Measurements from ENCODE around the gene GADD45G. TPM values are rescaled to one million over a fixed set of nuclear protein-coding genes. Genes with fewer than 3 reads are reported as not detected.

GADD45G gene
- total RNA-seq, 1 experiment from 2014 or later, result 7.7 TPM

DNA sequence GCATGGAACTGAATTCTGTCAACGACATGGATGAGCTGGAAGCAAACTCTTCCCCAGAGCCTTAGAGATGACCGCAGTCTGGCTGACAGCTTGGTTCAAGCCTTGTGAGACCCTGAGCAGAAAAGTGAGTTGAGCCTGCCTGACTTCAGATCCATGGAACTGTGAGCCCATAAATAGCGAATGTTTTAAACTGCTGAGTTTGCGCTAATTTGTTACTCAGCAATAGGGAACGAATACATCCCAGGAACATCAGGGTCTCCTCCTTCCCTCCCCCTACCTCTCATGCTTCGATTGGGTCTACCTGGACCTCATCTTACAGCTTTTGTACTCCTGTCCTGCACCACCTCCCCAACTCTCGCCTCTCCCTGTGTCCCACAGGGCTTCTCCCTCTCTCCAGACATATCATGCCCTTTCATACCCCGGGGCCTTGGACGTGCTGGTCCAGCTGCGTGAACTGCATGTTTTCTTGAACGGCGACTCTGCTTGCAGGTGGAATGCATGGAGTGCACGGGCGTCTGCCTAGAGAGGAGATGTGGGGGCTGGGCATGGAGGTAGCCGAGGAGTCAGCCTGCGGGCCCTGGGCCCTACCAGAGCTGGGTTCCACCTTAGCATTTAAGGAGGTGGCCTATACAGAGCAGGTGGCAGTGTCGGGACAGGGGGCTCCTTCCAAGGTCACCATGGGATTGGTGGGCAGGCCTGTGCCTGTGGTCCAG is 7.9 kb downstream of the GADD45G start:
- Histone ChIP-seq H2BK120ac (ENCODE audit: low read depth, low read length, poor library complexity, severe bottlenecking) (no peak overlapping the region), H4K8ac (replicated peaks; ENCODE audit: insufficient read length, low read depth, low read length) (no peak overlapping the region), H2AK5ac (ENCODE audit: insufficient read length, low read length) (no peak overlapping the region), H3K79me2 (ENCODE audit: insufficient read depth, low read length) (no peaks in the 10 kb centered on the region), H2BK12ac (ENCODE audit: insufficient read length, low read depth, low read length) (no peak overlapping the region), H3K23ac (ENCODE audit: insufficient read length, low read depth, low read length) (no peak overlapping the region), H3K9me3 (ENCODE audit: control insufficient read depth, low read depth, low read length) (no peaks in the 10 kb centered on the region), H3K27me3 (ENCODE audit: insufficient read depth, low read length) (no peaks in the 10 kb centered on the region), H3K23me2 (ENCODE audit: insufficient read length, low read depth, low read length, poor library complexity, severe bottlenecking) (no peaks in the 10 kb centered on the region), H2BK5ac (ENCODE audit: insufficient read length, low read length) (no peak overlapping the region), H3K9ac (ENCODE audit: extremely low read depth, insufficient read length, low read length) (no peak overlapping the region), H3K14ac (ENCODE audit: insufficient read depth, low read length) (no peak overlapping the region), H4K5ac (ENCODE audit: insufficient read length, low read depth, low read length) (no peak overlapping the region), H2BK15ac (ENCODE audit: low read depth, low read length) (no peak overlapping the region), H3T11ph (ENCODE audit: low read length) (no peak overlapping the region), H3K4me1 (ENCODE audit: insufficient read depth, low read length) (no peaks in the 10 kb centered on the region; the same call in 1 of the 2 replicates), H3K79me1 (ENCODE audit: insufficient read depth, low read depth, low read length, poor library complexity, severe bottlenecking) (no peaks in the 10 kb centered on the region), H2BK20ac (ENCODE audit: low read depth, low read length, poor library complexity, severe bottlenecking) (no peak overlapping the region), H4K20me1 (ENCODE audit: control insufficient read depth, insufficient read depth, insufficient read length) (no peaks in the 10 kb centered on the region), H3K27ac (ENCODE audit: insufficient read length, low read depth, low read length) (no peak overlapping the region), H3K18ac (ENCODE audit: insufficient read length, low read depth, low read length) (no peak overlapping the region), H3K4ac (ENCODE audit: low read depth, low read length) (no peak overlapping the region), H3K56ac (ENCODE audit: insufficient read length, low read depth, low read length) (no peak overlapping the region), H3K4me2 (ENCODE audit: insufficient read depth, insufficient read length, low read length) (no peak overlapping the region), H2AFZ (ENCODE audit: low read length) (no peak overlapping the region), H4K91ac (ENCODE audit: insufficient read length, low read depth, low read length) (no peak overlapping the region)
- H3K27me3 Mint-ChIP-seq (ENCODE audit: low read depth), result peaks cover 38% of the 10 kb centered on the region
- peaks cover 2 to 13% of the 10 kb centered on the region in 2 experiments; a peak in 4 of 5 replicates for H3K9me3 Mint-ChIP-seq
- DNase-seq, result no peak
- H3K27ac Mint-ChIP-seq, result no peak overlapping the region
- WGBS (ENCODE audit: extremely low coverage, insufficient read length, low lambda C conversion rate), result no CpG with 5 or more reads among the region's 17 CpGs
- H3K4me1 Mint-ChIP-seq, result peaks cover 38 to 49% of the 10 kb centered on the region in 2 experiments
- TF ChIP-seq, protein P1, sequence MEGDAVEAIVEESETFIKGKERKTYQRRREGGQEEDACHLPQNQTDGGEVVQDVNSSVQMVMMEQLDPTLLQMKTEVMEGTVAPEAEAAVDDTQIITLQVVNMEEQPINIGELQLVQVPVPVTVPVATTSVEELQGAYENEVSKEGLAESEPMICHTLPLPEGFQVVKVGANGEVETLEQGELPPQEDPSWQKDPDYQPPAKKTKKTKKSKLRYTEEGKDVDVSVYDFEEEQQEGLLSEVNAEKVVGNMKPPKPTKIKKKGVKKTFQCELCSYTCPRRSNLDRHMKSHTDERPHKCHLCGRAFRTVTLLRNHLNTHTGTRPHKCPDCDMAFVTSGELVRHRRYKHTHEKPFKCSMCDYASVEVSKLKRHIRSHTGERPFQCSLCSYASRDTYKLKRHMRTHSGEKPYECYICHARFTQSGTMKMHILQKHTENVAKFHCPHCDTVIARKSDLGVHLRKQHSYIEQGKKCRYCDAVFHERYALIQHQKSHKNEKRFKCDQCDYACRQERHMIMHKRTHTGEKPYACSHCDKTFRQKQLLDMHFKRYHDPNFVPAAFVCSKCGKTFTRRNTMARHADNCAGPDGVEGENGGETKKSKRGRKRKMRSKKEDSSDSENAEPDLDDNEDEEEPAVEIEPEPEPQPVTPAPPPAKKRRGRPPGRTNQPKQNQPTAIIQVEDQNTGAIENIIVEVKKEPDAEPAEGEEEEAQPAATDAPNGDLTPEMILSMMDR (conservative IDR thresholded peaks at IDR 0.05), result no peak
- no peak overlapping the region for H3K4me3 Mint-ChIP-seq
- H3K36me3 Mint-ChIP-seq (ENCODE audit: insufficient read depth in 1 of 3, low read depth in 3 of 3), result peaks cover 0 to 15% (median 5%) of the 10 kb centered on the region in 3 experiments; a peak in 4 of 7 replicates
